Loucy (cell line): ENCODE measurements around the gene PREX1.

ENCODE experiments used
- H2AFZ ChIP-seq: fragments of 200-600 bp; sonication (generic); 2 replicates; pipeline ENCODE4 v1.6.0; 2016; ENCODE audit warnings: antibody characterized with exemption, mild to moderate bottlenecking, low read length, moderate library complexity
- H3F3A ChIP-seq: fragments of 200-600 bp; 2 replicates; pipeline ENCODE4 v1.6.0; 2016; ENCODE audit warnings: antibody characterized with exemption, low read depth, mild to moderate bottlenecking
- H3K27me3 ChIP-seq: fragments of 200-600 bp; sonication (generic); 2 replicates; pipeline ENCODE4 v1.6.1; 2014; ENCODE audit warnings: low read length, mild to moderate bottlenecking; ENCODE audit not compliant: insufficient read depth, poor library complexity, severe bottlenecking
- H3K36me3 ChIP-seq: fragments of 200-600 bp; sonication (generic); 2 replicates; pipeline ENCODE4 v1.6.1; 2016; ENCODE audit warnings: low read length; ENCODE audit not compliant: insufficient read depth
- H3K4me1 ChIP-seq: fragments of 200-600 bp; sonication (generic); 2 replicates; pipeline ENCODE4 v1.5.1; 2014; ENCODE audit warnings: low read length, mild to moderate bottlenecking; ENCODE audit not compliant: insufficient read depth, poor library complexity, severe bottlenecking
- H3K4me2 ChIP-seq: fragments of 200-600 bp; sonication (generic); 2 replicates; pipeline ENCODE4 v1.6.0; 2014; ENCODE audit warnings: antibody characterized with exemption, low read length, low read depth, mild to moderate bottlenecking; ENCODE audit not compliant: poor library complexity, severe bottlenecking
- H3K4me3 ChIP-seq: fragments of 200-600 bp; sonication (generic); 2 replicates; pipeline ENCODE4 v1.5.1; 2014; ENCODE audit warnings: low read length, mild to moderate bottlenecking, mixed read lengths; ENCODE audit not compliant: poor library complexity, severe bottlenecking
- H3K79me2 ChIP-seq: fragments of 200-600 bp; sonication (generic); 2 replicates; pipeline ENCODE4 v1.6.1; 2014; ENCODE audit warnings: low read length; ENCODE audit not compliant: insufficient read depth
- H3K9ac ChIP-seq: fragments of 200-600 bp; sonication (generic); 2 replicates; pipeline ENCODE4 v1.6.0; 2014; ENCODE audit warnings: mild to moderate bottlenecking, low read depth, low read length, moderate library complexity; ENCODE audit not compliant: poor library complexity, severe bottlenecking
- H3K9me2 ChIP-seq: fragments of 200-600 bp; sonication (generic); replicated peaks from 2 replicates; pipeline ENCODE4 v1.6.1; 2016; ENCODE audit warnings: low read depth, low read length, mixed read lengths
- H3K9me3 ChIP-seq: fragments of 200-600 bp; sonication (generic); 2 replicates; pipeline ENCODE4 v1.6.1; 2014; ENCODE audit warnings: mild to moderate bottlenecking, antibody characterized with exemption, low read length, low read depth; ENCODE audit not compliant: insufficient read depth
- H4K20me1 ChIP-seq: fragments of 200-600 bp; sonication (generic); 2 replicates; pipeline ENCODE4 v1.6.0; 2014; ENCODE audit warnings: antibody characterized with exemption, low read length, mild to moderate bottlenecking; ENCODE audit not compliant: insufficient read depth, poor library complexity, severe bottlenecking
- CTCF ChIP-seq: fragments of 200-600 bp; sonication (generic); conservative IDR thresholded peaks from 2 replicates; pipeline ENCODE4 v1.5.1; 2014; ENCODE audit warnings: mild to moderate bottlenecking, antibody characterized with exemption, low read length
- EZH2phosphoT487 ChIP-seq: fragments of 200-600 bp; IDR thresholded peaks from 2 replicates; pipeline ENCODE4 v1.6.1; 2018; ENCODE audit warnings: antibody characterized with exemption, mild to moderate bottlenecking, moderate library complexity, borderline replicate concordance

The PREX1 gene

GRCh38 chr20:48751871-48752270 lies 75.9 kb downstream of the PREX1 start:
- Histone ChIP-seq H2AFZ (no peak overlapping the region), H3K27me3 (no peaks in the 10 kb centered on the region), H3K9me3 (peaks cover 4% of the 10 kb centered on the region; the same call in 1 of the 2 replicates), H3K79me2 (peaks cover 32% of the 10 kb centered on the region; the same call in 1 of the 2 replicates), H3K4me2 (peak overlapping the region; percentile 28), H3K36me3 (peaks cover 7% of the 10 kb centered on the region; the same call in 1 of the 2 replicates), H3K9me2 (no peaks in the 10 kb centered on the region), H3K4me1 (peaks cover 30% of the 10 kb centered on the region), H4K20me1 (no peaks in the 10 kb centered on the region), H3K4me3 (no peak overlapping the region), H3F3A (no peaks in the 10 kb centered on the region), H3K9ac (peak overlapping the region; percentile 42)
- TF ChIP-seq EZH2phosphoT487 (no peak), CTCF (no peak)

- TF ChIP-seq CTCF (no peak), EZH2phosphoT487 (no peak)
- Histone ChIP-seq H4K20me1 (no peaks in the 10 kb centered on the region), H3K9ac (peak overlapping the region; percentile 42)
Measured at GRCh38 chr20:48750941-48751635, 76.7 kb downstream of the PREX1 start.

GRCh38 chr20:48750376-48750775 lies 77.4 kb downstream of the PREX1 start:
- H3F3A ChIP-seq: no peaks in the 10 kb centered on the region
- H2AFZ ChIP-seq: no peak overlapping the region
- peaks cover 3% of the 10 kb centered on the region; the same call in 1 of the 2 replicates for H3K9me3 ChIP-seq
- no peaks in the 10 kb centered on the region for H3K27me3 ChIP-seq
- TF ChIP-seq CTCF (no peak), EZH2phosphoT487 (no peak)
- H3K36me3 ChIP-seq: peaks cover 3% of the 10 kb centered on the region; the same call in 1 of the 2 replicates
- H3K4me2 ChIP-seq: no peak overlapping the region
- no peaks in the 10 kb centered on the region for H4K20me1 ChIP-seq
- H3K9me2 ChIP-seq: no peaks in the 10 kb centered on the region
- peaks cover 32% of the 10 kb centered on the region; the same call in 1 of the 2 replicates for H3K79me2 ChIP-seq
- H3K4me1 ChIP-seq: peaks cover 30% of the 10 kb centered on the region
- H3K9ac ChIP-seq: no peak overlapping the region
- H3K4me3 ChIP-seq: no peak overlapping the region

More at GRCh38 chr20:48750941-48751635, 76.7 kb downstream of the PREX1 start:
- Histone ChIP-seq H2AFZ (no peak overlapping the region), H3K36me3 (peaks cover 7% of the 10 kb centered on the region; the same call in 1 of the 2 replicates), H3K79me2 (peaks cover 32% of the 10 kb centered on the region; the same call in 1 of the 2 replicates), H3K9me3 (peaks cover 4% of the 10 kb centered on the region; the same call in 1 of the 2 replicates), H3K4me3 (no peak overlapping the region), H3K27me3 (no peaks in the 10 kb centered on the region), H3K4me1 (peaks cover 30% of the 10 kb centered on the region), H3F3A (no peaks in the 10 kb centered on the region), H3K9me2 (no peaks in the 10 kb centered on the region), H3K4me2 (peak overlapping the region; percentile 28)
